NCI-H748 treated with DMSO at 0.1 percent for 48 hours (cell line): Measurements from ENCODE around the gene RRP8.

ENCODE experiments used
- DNase-seq: peaks from one replicate; lab custom pipeline; 2025; lab: John Stamatoyannopoulos, UW

Gene RRP8

DNA sequence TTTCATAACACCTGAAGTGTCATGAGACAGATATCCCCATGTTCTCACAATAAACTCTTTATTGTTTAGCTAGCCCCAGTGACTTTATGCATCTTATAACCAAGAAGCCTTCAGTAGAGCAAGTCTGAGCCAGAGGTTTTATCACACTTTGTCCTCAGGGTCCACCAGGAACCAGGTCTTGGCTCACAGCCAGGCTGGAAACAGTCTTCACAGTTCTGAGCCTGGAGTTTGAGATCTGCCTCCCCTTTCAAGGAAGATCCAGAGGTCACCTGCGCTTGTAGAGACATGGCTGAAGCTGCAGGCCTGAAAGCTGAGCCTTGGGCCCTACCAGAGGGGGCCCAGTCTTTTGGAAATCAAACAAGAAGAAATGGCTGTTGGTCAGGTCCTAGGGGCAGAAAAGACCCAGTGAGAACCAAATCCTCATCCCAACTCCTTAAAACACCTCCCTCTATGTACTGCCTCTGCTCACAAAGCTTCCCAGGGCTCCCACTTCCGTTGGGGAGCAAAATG is 3.5 kb downstream of the RRP8 start:
- no peak for DNase-seq

- no peak for DNase-seq
Measured at GRCh38 chr11:6599449-6599848, 4.0 kb downstream of the RRP8 start.

- no peak for DNase-seq
Measured at GRCh38 chr11:6598555-6598954, 4.9 kb downstream of the RRP8 start.

DNA sequence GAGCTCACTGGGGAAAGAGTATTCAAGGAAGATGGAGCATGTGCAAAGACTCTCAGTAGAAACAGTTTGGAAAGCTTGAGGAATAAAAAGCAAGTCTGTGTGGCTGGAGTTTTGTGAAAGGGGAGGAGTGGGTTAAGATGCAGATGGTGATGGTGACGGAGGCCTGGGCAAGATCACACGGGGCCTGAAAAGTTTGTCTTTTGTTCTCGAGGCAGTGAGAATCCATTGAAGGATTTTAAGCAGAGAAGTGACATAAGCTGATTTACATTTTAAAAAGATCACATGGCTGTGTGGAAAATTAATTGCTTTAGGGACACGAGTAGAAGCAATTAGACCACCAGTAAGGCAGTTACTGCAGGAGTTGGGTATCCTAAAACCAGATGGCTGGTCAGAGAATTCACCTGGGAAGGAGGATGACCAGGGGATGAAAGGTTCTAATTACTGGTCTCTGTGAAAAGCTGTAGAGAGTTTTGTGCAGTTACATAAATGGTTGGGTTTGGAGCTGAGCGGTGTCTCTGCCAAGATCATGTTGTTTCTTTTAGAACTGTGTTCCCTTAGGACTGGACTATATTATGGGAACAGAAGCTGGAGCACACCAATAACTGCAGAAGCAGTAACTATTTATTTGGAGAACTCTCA is 7.1 kb downstream of the RRP8 start:
- DNase-seq: no peak

DNA sequence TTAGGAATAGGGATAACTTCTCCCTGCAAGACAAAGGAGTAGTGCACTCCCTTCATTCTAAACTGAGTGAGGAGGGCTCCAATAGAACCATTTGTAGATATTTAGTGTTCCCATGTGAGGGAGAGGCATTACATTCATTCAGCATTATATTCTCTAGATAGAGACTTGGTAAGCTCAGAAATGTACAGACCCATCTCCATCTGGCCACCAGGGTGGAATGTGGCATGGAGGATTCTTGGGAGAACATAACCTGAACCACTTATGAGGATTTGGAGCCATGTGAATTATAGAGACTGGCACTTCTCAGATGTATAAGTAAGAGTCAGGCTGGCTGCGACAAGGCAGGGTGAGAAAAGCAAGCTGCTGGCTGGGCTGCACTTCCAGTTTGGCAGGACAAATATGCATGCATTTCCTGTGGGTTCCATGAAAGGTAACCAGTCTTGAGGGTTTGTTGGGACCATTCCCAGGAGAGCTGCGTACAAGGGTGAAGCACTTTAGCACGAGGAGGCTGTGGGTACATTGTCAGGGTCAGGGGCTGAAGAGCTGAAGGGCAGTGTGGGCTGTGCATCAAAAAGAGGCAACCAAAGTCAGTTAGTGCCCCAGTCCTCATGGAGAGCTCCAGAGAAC is 9.2 kb downstream of the RRP8 start:
- DNase-seq: no peak

DNA sequence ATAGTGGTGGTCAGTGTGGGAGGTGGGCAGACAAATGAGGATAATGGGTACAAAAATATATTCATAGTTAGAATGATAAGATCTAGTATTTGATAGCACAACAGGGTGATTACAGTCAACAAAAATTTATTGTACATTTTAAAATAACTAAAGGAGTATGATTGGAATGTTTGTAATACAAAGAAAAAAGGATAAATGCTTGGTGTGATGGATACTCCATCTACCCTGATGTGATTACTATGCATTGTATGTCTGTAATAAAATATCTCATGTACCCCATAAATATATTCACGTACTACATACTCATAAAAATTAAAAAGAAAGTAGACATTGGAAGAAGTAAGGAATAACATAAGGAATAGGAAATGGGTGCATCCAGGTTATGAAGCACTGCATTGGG is 15.4 kb downstream of the RRP8 start:
- no peak for DNase-seq

DNA sequence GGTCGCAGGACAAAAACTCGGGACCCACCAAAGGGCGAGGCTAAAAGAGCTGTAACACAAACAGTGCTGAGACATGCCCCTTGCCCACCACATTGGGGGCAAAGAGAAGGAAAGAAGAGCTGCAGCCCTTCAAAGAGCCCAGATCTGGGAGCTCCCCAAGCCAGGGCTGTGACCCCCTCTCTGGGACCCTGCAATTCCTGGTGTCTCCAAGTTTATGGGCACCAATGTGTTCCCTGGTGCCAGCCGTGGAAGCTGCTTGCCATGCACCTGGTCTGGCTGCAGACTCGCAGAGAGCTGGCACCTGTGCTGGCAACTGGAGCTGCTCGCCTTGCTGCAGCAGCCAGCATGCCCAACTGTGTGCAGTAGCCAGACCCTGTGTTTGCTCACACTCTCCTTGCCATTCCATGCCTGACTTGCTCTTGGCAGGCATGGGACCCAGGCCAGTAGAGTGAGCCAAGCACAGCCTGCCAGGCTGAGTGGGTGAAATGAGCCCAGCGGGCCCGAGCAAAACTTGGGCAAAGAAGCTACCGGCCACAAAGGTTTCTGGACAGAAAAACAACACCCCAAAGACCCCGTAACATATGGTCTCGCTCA is 16.0 kb downstream of the RRP8 start:
- DNase-seq: no peak

DNA sequence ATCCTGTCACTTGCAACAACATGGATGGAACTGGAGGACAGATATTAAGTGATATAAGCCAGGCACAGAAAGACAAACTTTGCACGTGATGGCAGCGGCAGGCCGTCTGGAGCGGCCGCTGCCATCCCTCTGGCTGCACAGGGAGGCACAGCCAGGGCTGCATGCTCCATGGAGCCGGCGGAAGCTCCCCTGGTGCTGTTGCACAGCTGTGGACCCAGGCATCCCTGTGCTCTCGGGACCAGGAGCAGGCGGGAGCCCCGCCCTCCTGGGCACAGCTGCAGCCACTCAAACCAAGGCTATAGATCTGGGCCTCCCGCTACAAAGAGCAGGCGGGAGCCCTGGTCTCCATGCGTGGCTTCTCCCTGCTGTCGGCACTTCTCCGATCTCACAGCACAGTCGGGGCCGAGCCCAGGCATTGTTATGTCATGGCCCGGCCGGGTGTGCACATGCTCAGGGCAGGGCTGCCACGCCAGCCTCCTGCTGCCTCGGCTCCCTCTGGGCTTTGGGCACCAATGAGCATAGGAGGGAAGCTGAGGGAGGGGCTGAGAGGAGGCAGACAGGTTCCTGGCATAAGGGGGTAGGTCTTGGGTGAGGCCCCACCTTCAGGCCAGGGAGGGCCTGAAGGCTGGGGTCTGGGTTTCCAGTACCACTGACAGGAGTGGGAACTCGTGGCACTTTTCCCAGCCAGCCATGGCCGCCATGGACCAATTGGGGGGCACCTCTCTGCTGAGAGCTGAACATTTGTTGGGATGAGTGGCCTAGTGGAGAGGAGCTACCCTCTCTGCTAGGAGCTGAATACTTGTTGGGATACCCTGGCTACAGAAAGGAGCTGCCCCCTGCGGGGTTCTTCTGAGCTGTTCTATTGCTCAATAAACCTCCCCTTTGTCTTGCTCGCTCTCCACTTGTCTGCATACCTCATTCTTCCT is 16.7 kb downstream of the RRP8 start:
- DNase-seq: no peak

DNA sequence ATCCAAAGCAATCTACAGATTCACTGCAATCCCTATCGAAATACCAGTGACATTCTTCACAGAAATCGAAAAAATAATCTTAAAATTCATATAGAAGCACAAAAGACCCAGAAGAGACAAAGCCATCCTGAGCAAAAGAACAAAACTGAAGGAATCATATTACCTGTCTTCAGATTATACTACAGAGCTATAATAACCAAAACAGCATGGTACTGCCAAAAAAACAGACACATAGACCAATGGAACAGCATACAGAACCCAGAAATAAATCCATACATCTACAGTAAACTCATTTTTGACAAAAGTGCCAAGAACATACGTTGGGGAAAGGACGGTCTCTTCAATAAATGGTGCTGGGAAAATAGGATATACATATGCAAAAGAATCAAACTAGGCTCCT is 18.9 kb downstream of the RRP8 start:
- no peak for DNase-seq

DNA sequence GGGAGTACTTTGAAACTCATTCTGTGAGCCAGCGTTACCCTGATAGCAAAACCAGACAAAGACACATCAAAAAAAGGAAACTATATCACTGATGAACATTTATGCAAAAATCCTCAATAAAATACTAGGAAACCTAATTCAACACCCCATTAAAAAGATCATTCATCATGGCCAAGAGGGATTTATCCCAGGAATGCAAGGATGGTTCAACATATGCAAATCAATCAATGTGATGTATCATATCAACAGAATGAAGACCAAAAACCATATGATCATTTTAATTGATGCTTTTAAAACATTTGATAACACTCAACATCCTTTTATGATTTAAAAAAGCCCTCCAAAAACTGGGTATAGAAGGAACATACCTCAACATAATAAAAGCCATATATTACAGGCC is 19.8 kb downstream of the RRP8 start:
- DNase-seq: no peak

- no peak for DNase-seq
Measured at GRCh38 chr11:6579681-6580080, 23.7 kb downstream of the RRP8 start.

- DNase-seq: no peak
Measured at GRCh38 chr11:6578134-6578533, 25.3 kb downstream of the RRP8 start.

DNA sequence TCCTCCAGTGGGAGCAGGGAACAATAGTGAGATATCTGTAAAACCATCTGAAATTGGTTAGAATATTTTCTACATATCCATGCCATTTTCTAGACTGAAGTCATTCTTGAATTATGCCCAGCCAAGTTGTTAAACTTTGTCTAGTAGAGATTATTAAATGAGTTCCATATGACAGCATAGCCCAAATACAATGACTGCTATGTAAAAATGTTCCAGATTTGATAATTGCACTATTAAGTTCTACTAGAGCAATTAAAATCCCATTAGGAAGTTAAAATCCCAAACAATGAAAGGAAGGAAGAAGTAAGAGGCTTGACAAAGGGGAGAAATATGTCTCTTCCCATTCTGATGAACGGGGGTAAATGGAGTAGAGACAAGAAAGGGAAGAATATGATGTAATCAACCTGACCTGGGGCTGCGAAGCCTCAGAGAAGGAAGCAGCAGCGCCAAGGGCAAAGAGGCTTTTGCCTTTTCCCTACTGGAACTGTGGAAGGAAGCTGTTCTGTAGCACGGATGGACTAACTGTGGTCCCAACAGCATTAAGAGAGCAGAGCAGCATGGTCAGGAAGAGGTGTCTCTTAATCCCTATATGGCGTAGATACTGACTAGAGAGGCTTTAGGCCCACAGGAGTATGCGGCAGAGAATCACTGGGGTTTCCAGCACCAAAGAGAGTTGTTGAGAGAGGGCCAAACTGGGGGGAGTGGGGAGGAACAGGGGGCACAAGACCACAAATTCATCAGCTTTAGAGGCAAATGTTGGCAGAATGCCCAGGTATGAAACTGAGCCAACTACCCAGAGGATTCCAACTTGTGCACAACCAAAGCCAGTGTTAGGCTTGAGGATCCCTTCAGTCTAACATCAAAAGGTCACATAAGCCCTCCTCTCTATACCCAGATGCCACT is 26.7 kb downstream of the RRP8 start:
- DNase-seq: no peak

GRCh38 chr11:6574816-6575715 is 28.4 kb downstream of the RRP8 start:
- no peak for DNase-seq

DNA sequence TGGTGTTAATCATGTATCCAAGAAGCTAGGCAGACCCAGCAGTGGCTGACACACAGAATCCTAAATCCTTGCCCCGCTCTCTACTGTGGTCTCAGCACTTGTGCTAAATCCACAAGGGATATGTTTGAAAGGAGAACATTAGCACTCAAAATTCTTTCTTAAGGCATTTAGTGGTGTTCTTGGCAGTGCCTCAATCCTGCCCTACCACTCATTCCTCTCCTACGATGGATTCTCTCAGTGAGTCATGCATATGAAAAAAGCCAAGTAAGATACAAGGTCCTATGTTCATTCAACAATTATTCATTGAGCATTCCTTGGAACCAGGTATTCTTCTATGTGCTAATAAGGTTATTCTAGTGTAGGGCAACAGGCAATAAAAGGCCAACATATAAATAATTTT is 31.2 kb downstream of the RRP8 start:
- no peak for DNase-seq

DNA sequence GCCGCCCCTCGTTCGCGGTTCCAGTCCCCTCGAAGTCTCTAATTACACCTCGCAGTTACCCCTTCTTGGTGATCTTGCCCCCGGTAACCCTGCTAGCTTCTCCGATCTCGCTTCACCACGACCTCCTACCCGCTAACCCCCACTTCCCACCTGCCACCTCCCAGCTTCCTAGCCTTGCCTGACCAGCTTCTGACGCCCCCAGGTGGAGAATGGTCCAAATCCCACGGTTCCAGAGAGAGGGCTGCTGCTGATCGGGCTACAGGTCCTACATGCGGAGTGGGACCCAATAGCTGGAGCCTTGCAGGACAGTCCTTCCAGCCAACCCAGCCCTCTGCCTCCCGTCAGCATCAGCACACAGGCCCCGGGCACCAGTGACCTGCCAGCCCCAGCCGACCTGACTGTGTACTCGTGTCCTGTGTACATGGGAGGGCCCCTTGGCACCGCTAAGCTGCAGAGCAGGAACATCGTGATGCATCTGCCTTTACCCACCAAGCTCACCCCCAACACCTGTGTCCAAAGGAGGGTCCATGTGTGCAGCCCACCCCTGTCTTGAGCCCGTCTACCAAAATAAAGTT is 31.9 kb downstream of the RRP8 start:
- DNase-seq: no peak

DNA sequence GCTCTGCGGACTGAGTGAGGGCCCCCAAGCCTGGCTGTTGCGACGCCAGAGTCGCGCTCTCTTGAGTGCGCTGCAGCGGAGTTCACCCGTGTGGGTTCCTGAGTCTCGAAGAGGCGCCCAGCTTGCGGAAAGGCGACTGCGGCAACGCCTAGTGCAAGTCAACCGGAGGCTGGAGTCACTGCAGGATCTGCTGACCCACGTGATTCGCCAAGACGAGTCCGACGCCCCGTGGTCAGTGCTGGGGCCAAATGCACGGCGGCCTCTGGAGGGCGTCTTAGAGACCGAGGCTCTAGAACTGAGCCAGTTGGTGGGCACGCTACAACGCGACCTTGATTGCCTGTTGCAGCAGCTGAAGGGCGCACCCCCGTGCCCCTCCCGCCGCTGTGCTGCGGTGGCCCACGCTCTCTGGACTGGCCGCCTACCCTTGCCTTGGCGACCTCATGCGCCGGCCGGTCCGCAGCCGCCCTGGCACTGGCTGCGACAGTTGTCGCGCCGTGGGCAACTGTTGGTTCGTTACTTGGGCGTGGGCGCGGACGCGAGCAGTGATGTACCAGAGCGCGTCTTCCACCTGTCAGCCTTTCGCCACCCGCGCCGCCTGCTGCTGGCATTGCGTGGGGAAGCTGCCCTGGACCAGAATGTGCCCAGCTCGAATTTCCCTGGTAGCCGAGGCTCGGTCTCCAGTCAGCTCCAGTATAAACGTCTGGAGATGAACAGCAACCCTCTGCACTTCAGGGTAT is 32.6 kb downstream of the RRP8 start:
- DNase-seq: no peak

- no peak for DNase-seq
Measured at GRCh38 chr11:6569706-6570105, 33.7 kb downstream of the RRP8 start.

DNA sequence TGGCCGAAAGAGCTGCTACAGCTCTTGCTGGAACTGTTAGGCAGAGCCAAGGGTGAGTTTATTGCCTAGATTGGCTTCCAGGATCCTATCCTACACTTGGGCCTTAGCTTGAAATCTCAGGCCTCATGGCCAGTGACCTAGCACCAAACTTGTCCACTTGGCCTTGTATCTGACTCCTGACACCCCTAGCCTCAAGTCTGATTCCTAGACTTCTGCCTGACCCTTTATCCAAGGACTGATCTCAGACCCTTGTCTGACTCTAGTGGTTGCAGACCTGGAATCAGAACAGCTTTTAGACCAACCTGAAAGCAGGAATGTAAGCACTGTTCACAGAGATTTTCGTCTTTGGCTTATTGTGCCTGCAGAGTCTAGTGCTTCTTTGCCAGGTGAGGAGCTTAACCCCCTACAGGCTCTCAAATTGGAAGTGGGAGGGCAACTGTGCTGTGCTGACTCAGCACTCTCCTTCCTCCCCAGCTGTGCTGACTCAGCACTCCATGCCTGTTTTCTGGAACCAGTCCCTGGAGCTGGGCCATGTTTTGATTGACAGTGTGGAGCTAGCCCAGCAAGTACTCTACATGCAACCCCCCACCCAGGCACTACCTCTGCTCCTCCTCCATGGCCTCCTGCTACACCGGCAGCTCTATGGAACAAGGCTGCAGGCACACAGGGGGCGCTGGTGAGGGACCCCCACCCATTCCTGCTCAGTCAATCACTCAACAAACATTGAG is 35.1 kb downstream of the RRP8 start:
- DNase-seq: no peak
